DOHH2 (cell line): Measurements from ENCODE around the gene PPP2R2D.

Experiments used
- EZH2phosphoT487 ChIP-seq: fragments of 200-600 bp; sonication (generic); IDR thresholded peaks from 2 replicates; pipeline ENCODE4 v1.6.1; 2017; ENCODE audit warnings: borderline replicate concordance, mild to moderate bottlenecking, antibody characterized with exemption, low read length, moderate library complexity, mixed read lengths
- TF ChIP-seq, protein P1 (sequence below): fragments of 200-600 bp; sonication (generic); IDR thresholded peaks from one replicate; pipeline ENCODE4 v1.5.1; 2014; ENCODE audit warnings: antibody characterized with exemption, mild to moderate bottlenecking, low read depth, low read length; ENCODE audit not compliant: poor library complexity, severe bottlenecking

DNA sequence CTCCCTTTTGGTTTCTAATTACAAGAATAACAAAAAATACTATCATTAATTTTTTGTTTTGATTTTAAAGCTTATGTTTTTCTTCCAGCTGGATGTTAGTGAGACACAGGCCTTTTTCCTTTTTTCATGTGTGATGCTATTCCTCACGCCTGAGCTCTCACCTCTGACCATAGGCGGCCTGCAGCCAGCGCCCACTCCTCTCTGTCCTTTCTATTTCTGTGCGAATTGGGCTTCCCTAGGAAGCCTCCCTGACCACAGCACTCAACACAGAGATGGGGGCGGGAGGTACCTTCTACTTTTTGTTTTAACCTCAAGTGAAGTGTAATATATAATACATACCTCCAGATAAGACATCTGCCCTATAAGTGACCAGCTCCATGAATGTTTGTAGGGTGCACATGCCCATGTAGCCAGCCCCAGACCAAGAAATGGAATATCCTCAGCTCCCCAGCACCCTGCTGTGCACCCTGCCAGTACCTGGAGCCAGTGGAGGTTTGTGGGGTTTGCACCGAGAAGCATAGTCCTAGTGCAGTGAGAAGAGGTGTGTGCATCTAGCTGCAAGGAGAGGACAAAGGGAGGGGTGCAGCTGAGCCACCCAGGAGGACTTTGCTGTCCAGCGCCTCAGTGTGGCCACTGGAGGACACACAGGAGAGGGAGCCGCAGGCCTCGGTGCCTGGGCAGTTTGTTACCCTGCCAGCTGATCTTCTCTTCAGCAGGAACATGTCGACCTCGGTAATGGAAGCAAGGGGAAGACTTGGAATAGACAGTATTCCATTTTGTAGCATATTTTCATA, 42.4 kb downstream of the PPP2R2D start:
- TF ChIP-seq, protein P1, sequence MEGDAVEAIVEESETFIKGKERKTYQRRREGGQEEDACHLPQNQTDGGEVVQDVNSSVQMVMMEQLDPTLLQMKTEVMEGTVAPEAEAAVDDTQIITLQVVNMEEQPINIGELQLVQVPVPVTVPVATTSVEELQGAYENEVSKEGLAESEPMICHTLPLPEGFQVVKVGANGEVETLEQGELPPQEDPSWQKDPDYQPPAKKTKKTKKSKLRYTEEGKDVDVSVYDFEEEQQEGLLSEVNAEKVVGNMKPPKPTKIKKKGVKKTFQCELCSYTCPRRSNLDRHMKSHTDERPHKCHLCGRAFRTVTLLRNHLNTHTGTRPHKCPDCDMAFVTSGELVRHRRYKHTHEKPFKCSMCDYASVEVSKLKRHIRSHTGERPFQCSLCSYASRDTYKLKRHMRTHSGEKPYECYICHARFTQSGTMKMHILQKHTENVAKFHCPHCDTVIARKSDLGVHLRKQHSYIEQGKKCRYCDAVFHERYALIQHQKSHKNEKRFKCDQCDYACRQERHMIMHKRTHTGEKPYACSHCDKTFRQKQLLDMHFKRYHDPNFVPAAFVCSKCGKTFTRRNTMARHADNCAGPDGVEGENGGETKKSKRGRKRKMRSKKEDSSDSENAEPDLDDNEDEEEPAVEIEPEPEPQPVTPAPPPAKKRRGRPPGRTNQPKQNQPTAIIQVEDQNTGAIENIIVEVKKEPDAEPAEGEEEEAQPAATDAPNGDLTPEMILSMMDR: no peak
- no peak for TF ChIP-seq EZH2phosphoT487
